ENCODE measurements around the gene ADAMTS14. TPM values are rescaled to one million over a fixed set of nuclear protein-coding genes. Genes with fewer than 3 reads are reported as not detected.

ADAMTS14 gene
- total and polyA plus RNA-seq, 12 donors: under 0.01 to 1.2 (median 0.34) TPM; not detected in 3

- H3K4me1 ChIP-seq (replicated peaks in 1 of 2): peaks cover 0 to 9% of the 10 kb centered on the region in 2 donors
- peaks cover 4% of the 10 kb centered on the region for H3K27me3 ChIP-seq
- WGBS, 4 donors: 57 to 73% (median 69%) methylated on average over 1 to 4 of the region's 4 CpGs
- H3K4me3 ChIP-seq: no peak within 1 kb of the TSS
- H3K9me3 ChIP-seq (replicated peaks in 1 of 3): no peaks in the 10 kb centered on the region
- TF ChIP-seq POLR2A (IDR thresholded peaks at IDR 0.05): no peak
- TF ChIP-seq CTCF (IDR thresholded peaks at IDR 0.05): no peak
- intact Hi-C loops (cut with DNase I): no loop called here
- no peaks in the 10 kb centered on the region for H3K36me3 ChIP-seq (replicated peaks in 1 of 2)
- H3K27ac ChIP-seq: no peak within 1 kb of the TSS
- no peak for DNase-seq
Measured at GRCh38 chr10:70785190-70785589, 112.9 kb downstream of the ADAMTS14 start, which contains the start of gene TBATA. TSS of gene TBATA (minus strand) at chr10:70785377. CDS start at chr10:70783379, 1,998 bp downstream.

GRCh38 chr10:70786799-70787415 is 114.6 kb downstream of the ADAMTS14 start:
- WGBS, 4 donors: 35 to 60% (median 43%) methylated on average over 5 of the region's 5 CpGs
- Histone ChIP-seq H3K9me3 (replicated peaks in 1 of 3) (no peaks in the 10 kb centered on the region), H3K4me3 (no peak overlapping the region), H3K27me3 (peaks cover 4% of the 10 kb centered on the region), H3K4me1 (replicated peaks in 1 of 2) (peaks cover 0 to 9% of the 10 kb centered on the region in 2 donors), H3K36me3 (replicated peaks in 1 of 2) (no peaks in the 10 kb centered on the region), H3K27ac (no peak overlapping the region)
- TF ChIP-seq POLR2A (IDR thresholded peaks at IDR 0.05) (no peak), CTCF (IDR thresholded peaks at IDR 0.05) (no peak)
- intact Hi-C loops (cut with DNase I): no loop called here
- peak in 3 of 7 donors; percentile 27 to 35 (median 32) for DNase-seq

- Histone ChIP-seq H3K4me3 (no peak overlapping the region), H3K9me3 (replicated peaks in 1 of 3) (no peaks in the 10 kb centered on the region), H3K27ac (no peak overlapping the region), H3K27me3 (no peaks in the 10 kb centered on the region), H3K36me3 (replicated peaks in 1 of 2) (no peaks in the 10 kb centered on the region), H3K4me1 (replicated peaks in 1 of 2) (peaks cover 0 to 7% of the 10 kb centered on the region in 2 donors)
- WGBS, 4 donors: 66 to 77% (median 72%) methylated on average over 5 of the region's 5 CpGs
- intact Hi-C loops (cut with DNase I): no loop called here
- TF ChIP-seq POLR2A (IDR thresholded peaks at IDR 0.05) (no peak), CTCF (IDR thresholded peaks at IDR 0.05) (no peak)
- DNase-seq: no peak
Measured at GRCh38 chr10:70791386-70792039, 119.2 kb downstream of the ADAMTS14 start.

- DNase-seq: no peak
- TF ChIP-seq POLR2A (IDR thresholded peaks at IDR 0.05) (no peak), CTCF (IDR thresholded peaks at IDR 0.05) (no peak)
- H3K4me3 ChIP-seq: no peak overlapping the region
- H3K36me3 ChIP-seq (replicated peaks in 1 of 2): no peaks in the 10 kb centered on the region
- intact Hi-C loops (cut with DNase I): no loop called here
- no peaks in the 10 kb centered on the region for H3K4me1 ChIP-seq (replicated peaks in 1 of 2)
- no peaks in the 10 kb centered on the region for H3K9me3 ChIP-seq (replicated peaks in 1 of 3)
- H3K27ac ChIP-seq: no peak overlapping the region
- H3K27me3 ChIP-seq: no peaks in the 10 kb centered on the region
- WGBS, 4 donors: 89 to 100% (median 97%) methylated on average over 1 of the region's 1 CpG
Measured at GRCh38 chr10:70795613-70796012, 123.3 kb downstream of the ADAMTS14 start.

Data from adrenal gland (tissue), 12 donors.